Loucy (cell line): ENCODE data around the gene ASTN2.

Experiments used
- H2AFZ ChIP-seq: fragments of 200-600 bp; sonication (generic); 2 replicates; pipeline ENCODE4 v1.6.0; 2016; ENCODE audit warnings: antibody characterized with exemption, mild to moderate bottlenecking, low read length, moderate library complexity
- H3F3A ChIP-seq: fragments of 200-600 bp; 2 replicates; pipeline ENCODE4 v1.6.0; 2016; ENCODE audit warnings: antibody characterized with exemption, low read depth, mild to moderate bottlenecking
- H3K27me3 ChIP-seq: fragments of 200-600 bp; sonication (generic); 2 replicates; pipeline ENCODE4 v1.6.1; 2014; ENCODE audit warnings: low read length, mild to moderate bottlenecking; ENCODE audit not compliant: insufficient read depth, poor library complexity, severe bottlenecking
- H3K36me3 ChIP-seq: fragments of 200-600 bp; sonication (generic); 2 replicates; pipeline ENCODE4 v1.6.1; 2016; ENCODE audit warnings: low read length; ENCODE audit not compliant: insufficient read depth
- H3K4me1 ChIP-seq: fragments of 200-600 bp; sonication (generic); 2 replicates; pipeline ENCODE4 v1.5.1; 2014; ENCODE audit warnings: low read length, mild to moderate bottlenecking; ENCODE audit not compliant: insufficient read depth, poor library complexity, severe bottlenecking
- H3K4me2 ChIP-seq: fragments of 200-600 bp; sonication (generic); 2 replicates; pipeline ENCODE4 v1.6.0; 2014; ENCODE audit warnings: antibody characterized with exemption, low read length, low read depth, mild to moderate bottlenecking; ENCODE audit not compliant: poor library complexity, severe bottlenecking
- H3K4me3 ChIP-seq: fragments of 200-600 bp; sonication (generic); 2 replicates; pipeline ENCODE4 v1.5.1; 2014; ENCODE audit warnings: low read length, mild to moderate bottlenecking, mixed read lengths; ENCODE audit not compliant: poor library complexity, severe bottlenecking
- H3K79me2 ChIP-seq: fragments of 200-600 bp; sonication (generic); 2 replicates; pipeline ENCODE4 v1.6.1; 2014; ENCODE audit warnings: low read length; ENCODE audit not compliant: insufficient read depth
- H3K9ac ChIP-seq: fragments of 200-600 bp; sonication (generic); 2 replicates; pipeline ENCODE4 v1.6.0; 2014; ENCODE audit warnings: mild to moderate bottlenecking, low read depth, low read length, moderate library complexity; ENCODE audit not compliant: poor library complexity, severe bottlenecking
- H3K9me2 ChIP-seq: fragments of 200-600 bp; sonication (generic); replicated peaks from 2 replicates; pipeline ENCODE4 v1.6.1; 2016; ENCODE audit warnings: low read depth, low read length, mixed read lengths
- H3K9me3 ChIP-seq: fragments of 200-600 bp; sonication (generic); 2 replicates; pipeline ENCODE4 v1.6.1; 2014; ENCODE audit warnings: mild to moderate bottlenecking, antibody characterized with exemption, low read length, low read depth; ENCODE audit not compliant: insufficient read depth
- H4K20me1 ChIP-seq: fragments of 200-600 bp; sonication (generic); 2 replicates; pipeline ENCODE4 v1.6.0; 2014; ENCODE audit warnings: antibody characterized with exemption, low read length, mild to moderate bottlenecking; ENCODE audit not compliant: insufficient read depth, poor library complexity, severe bottlenecking
- EZH2phosphoT487 ChIP-seq: fragments of 200-600 bp; IDR thresholded peaks from 2 replicates; pipeline ENCODE4 v1.6.1; 2018; ENCODE audit warnings: antibody characterized with exemption, mild to moderate bottlenecking, moderate library complexity, borderline replicate concordance
- TF ChIP-seq, protein P1 (sequence below): fragments of 200-600 bp; sonication (generic); conservative IDR thresholded peaks from 2 replicates; pipeline ENCODE4 v1.5.1; 2014; ENCODE audit warnings: mild to moderate bottlenecking, antibody characterized with exemption, low read length

Gene ASTN2

DNA sequence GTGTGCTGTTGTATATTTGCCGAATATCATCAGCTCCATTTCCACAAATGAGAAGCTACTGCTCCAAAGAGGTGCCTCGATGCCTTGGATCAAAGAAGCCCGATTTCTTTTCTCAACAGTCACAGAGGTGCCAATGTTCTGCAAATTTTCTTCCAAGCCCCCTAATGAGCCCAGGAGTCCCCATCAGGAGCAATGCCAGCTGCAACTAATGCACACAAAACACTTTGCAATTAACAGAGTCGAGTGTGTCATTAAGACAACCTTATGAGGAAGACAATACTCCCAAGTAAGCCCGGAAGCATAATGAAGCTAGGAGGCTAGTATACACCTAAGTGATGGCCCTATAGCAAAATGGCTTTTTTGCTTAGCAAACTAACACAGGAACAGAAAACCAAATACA lies 480.7 kb downstream of the ASTN2 start:
- Histone ChIP-seq H3F3A (no peaks in the 10 kb centered on the region), H3K4me1 (no peaks in the 10 kb centered on the region), H3K9me2 (no peaks in the 10 kb centered on the region), H3K9ac (no peak overlapping the region), H2AFZ (no peak overlapping the region), H3K27me3 (no peaks in the 10 kb centered on the region), H3K4me3 (no peak overlapping the region), H4K20me1 (no peaks in the 10 kb centered on the region), H3K79me2 (no peaks in the 10 kb centered on the region), H3K36me3 (no peaks in the 10 kb centered on the region), H3K9me3 (no peaks in the 10 kb centered on the region), H3K4me2 (no peak overlapping the region)
- TF ChIP-seq EZH2phosphoT487: no peak
- TF ChIP-seq, protein P1, sequence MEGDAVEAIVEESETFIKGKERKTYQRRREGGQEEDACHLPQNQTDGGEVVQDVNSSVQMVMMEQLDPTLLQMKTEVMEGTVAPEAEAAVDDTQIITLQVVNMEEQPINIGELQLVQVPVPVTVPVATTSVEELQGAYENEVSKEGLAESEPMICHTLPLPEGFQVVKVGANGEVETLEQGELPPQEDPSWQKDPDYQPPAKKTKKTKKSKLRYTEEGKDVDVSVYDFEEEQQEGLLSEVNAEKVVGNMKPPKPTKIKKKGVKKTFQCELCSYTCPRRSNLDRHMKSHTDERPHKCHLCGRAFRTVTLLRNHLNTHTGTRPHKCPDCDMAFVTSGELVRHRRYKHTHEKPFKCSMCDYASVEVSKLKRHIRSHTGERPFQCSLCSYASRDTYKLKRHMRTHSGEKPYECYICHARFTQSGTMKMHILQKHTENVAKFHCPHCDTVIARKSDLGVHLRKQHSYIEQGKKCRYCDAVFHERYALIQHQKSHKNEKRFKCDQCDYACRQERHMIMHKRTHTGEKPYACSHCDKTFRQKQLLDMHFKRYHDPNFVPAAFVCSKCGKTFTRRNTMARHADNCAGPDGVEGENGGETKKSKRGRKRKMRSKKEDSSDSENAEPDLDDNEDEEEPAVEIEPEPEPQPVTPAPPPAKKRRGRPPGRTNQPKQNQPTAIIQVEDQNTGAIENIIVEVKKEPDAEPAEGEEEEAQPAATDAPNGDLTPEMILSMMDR: no peak

DNA sequence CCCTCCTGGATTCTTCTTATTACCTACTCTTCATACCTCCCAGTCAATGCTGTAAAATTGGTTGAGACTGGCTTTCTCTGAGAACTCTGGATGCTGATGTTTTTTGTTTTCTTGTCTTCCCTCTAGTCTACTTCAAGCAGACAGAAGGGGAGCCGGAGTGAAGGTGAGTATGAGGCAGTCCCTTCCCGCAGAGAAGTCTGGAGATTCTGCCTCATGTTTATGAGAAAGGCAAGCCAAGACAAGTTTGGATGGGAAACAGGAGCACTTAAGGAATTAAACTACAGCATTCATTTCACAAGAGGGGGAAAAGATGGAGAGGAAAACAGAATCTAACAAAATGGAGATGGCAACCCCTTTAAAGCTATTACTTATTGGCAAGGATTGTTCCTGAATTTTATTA lies 481.6 kb downstream of the ASTN2 start:
- H3K9me2 ChIP-seq: no peaks in the 10 kb centered on the region
- no peak overlapping the region for H3K4me3 ChIP-seq
- H3K4me1 ChIP-seq: no peaks in the 10 kb centered on the region
- H3K4me2 ChIP-seq: no peak overlapping the region
- H3K9ac ChIP-seq: no peak overlapping the region
- no peaks in the 10 kb centered on the region for H3K27me3 ChIP-seq
- H4K20me1 ChIP-seq: no peaks in the 10 kb centered on the region
- TF ChIP-seq, protein P1: no peak
- no peak for TF ChIP-seq EZH2phosphoT487
- no peaks in the 10 kb centered on the region for H3K79me2 ChIP-seq
- no peaks in the 10 kb centered on the region for H3K36me3 ChIP-seq
- no peak overlapping the region for H2AFZ ChIP-seq
- H3K9me3 ChIP-seq: no peaks in the 10 kb centered on the region
- no peaks in the 10 kb centered on the region for H3F3A ChIP-seq

DNA sequence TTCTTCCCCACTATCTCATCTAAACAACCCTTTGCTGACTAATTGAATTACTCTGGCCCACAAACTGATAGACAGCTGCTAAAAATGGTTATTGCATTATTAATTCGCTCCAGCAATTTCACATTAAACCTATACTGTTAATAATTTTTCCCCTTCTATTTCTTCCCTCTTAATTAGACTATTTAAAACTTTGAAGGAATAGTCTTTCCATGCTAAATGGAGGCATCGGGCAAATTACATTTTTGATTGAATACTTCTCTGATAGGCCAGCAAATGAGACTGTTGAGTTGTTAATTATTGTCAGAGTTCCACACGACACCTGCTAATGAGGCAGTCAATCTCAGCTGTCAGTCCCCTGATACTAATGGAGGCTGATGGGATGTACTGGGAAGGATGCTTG lies 485.2 kb downstream of the ASTN2 start:
- no peak for TF ChIP-seq EZH2phosphoT487
- TF ChIP-seq, protein P1: no peak
- no peaks in the 10 kb centered on the region for H3K9me2 ChIP-seq
- no peaks in the 10 kb centered on the region for H3K4me1 ChIP-seq
- no peaks in the 10 kb centered on the region for H3K36me3 ChIP-seq
- H3K4me2 ChIP-seq: no peak overlapping the region
- H3K4me3 ChIP-seq: no peak overlapping the region
- H3K79me2 ChIP-seq: no peaks in the 10 kb centered on the region
- no peak overlapping the region for H3K9ac ChIP-seq
- no peaks in the 10 kb centered on the region for H3K27me3 ChIP-seq
- H3K9me3 ChIP-seq: no peaks in the 10 kb centered on the region
- no peaks in the 10 kb centered on the region for H3F3A ChIP-seq
- no peak overlapping the region for H2AFZ ChIP-seq
- no peaks in the 10 kb centered on the region for H4K20me1 ChIP-seq
